OCI-LY7 (cell line): ENCODE data around the gene RNU7-1. TPM values are rescaled to one million over a fixed set of nuclear protein-coding genes. Genes with fewer than 3 reads are reported as not detected.

Experiments
- BruUV-seq: library from RNA; stranded (reverse); fragments of 400-500 nt; replicated peaks from 2 replicates; lab custom pipeline; 2021; lab: Mats Ljungman, UMichigan
- CTCF ChIA-PET: fragments of 300-600 bp; sonication (Branson Sonifier 250); formaldehyde crosslinking; loops from one replicate; lab custom pipeline; 2022; ENCODE audit warnings: antibody characterized with exemption; ENCODE audit not compliant: unreplicated experiment; lab: Charles Lee
- POLR2A ChIA-PET: fragments of 300-600 bp; sonication (Branson Sonifier 250); formaldehyde crosslinking; loops from one replicate; lab custom pipeline; 2022; ENCODE audit warnings: antibody characterized with exemption; lab: Charles Lee
- DNase-seq: peaks from one replicate; pipeline ENCODE4 v3.0.0-alpha.2; 2015; ENCODE audit warnings: low spot score
- H2AFZ ChIP-seq: fragments of 200-600 bp; sonication (generic), shearing (Covaris generic); 2 replicates; pipeline ENCODE4 v1.6.1; 2014; ENCODE audit warnings: mild to moderate bottlenecking, antibody characterized with exemption, low read length, moderate library complexity
- H3K27ac ChIP-seq: fragments of 200-600 bp; sonication (generic); 2 replicates; pipeline ENCODE4 v1.5.1; 2014; ENCODE audit warnings: mixed run types, low read depth, mild to moderate bottlenecking, moderate library complexity, low read length, inconsistent platforms; ENCODE audit not compliant: poor library complexity, severe bottlenecking
- H3K36me3 ChIP-seq: fragments of 200-600 bp; sonication (generic); 2 replicates; pipeline ENCODE4 v1.6.1; 2014; ENCODE audit warnings: mild to moderate bottlenecking, antibody characterized with exemption, low read length, moderate library complexity, mixed read lengths; ENCODE audit not compliant: insufficient read depth
- H3K4me1 ChIP-seq: fragments of 200-600 bp; sonication (generic); 2 replicates; pipeline ENCODE4 v1.5.1; 2014; ENCODE audit warnings: mild to moderate bottlenecking, low read length; ENCODE audit not compliant: insufficient read depth, poor library complexity, severe bottlenecking
- H3K4me2 ChIP-seq: fragments of 200-600 bp; sonication (generic); 2 replicates; pipeline ENCODE4 v1.6.1; 2014; ENCODE audit warnings: mild to moderate bottlenecking, low read length
- H3K4me3 ChIP-seq: fragments of 200-600 bp; sonication (generic); 2 replicates; pipeline ENCODE4 v1.5.1; 2014; ENCODE audit warnings: mild to moderate bottlenecking, low read depth, low read length; ENCODE audit not compliant: poor library complexity, severe bottlenecking
- H3K79me2 ChIP-seq: fragments of 200-600 bp; sonication (generic); 2 replicates; pipeline ENCODE4 v1.6.1; 2016; ENCODE audit warnings: low read depth, mild to moderate bottlenecking, low read length, moderate library complexity, mixed read lengths; ENCODE audit not compliant: insufficient read depth
- H3K9me2 ChIP-seq: fragments of 200-600 bp; sonication (generic); 2 replicates; pipeline ENCODE4 v1.6.1; 2016; ENCODE audit warnings: mild to moderate bottlenecking, low read length, mixed read lengths; ENCODE audit not compliant: insufficient read depth
- H3K9me3 ChIP-seq: fragments of 200-600 bp; sonication (generic); 2 replicates; pipeline ENCODE4 v1.6.1; 2014; ENCODE audit warnings: mild to moderate bottlenecking, mixed run types, low read length, mixed read lengths
- H4K20me1 ChIP-seq: fragments of 200-600 bp; sonication (generic); 2 replicates; pipeline ENCODE4 v1.6.1; 2014; ENCODE audit warnings: mild to moderate bottlenecking, antibody characterized with exemption, low read length, moderate library complexity, mixed read lengths; ENCODE audit not compliant: insufficient read depth
- EZH2phosphoT487 ChIP-seq: fragments of 200-600 bp; sonication (generic); IDR thresholded peaks from 2 replicates; pipeline ENCODE4 v1.6.1; 2018; ENCODE audit warnings: low read depth, borderline replicate concordance, mild to moderate bottlenecking, mixed run types, antibody characterized with exemption, low read length, moderate library complexity, mixed read lengths
- intact Hi-C: fragments of 100-400 bp; cut with micrococcal nuclease; formaldehyde crosslinking; loops from one replicate; pipeline ENCODE4 v1.10.0; 2022; ENCODE audit not compliant: unreplicated experiment
- total RNA-seq, 2 experiments: library from RNA; depleted of rRNA in 1 of 2; stranded (reverse); fragments of >200 nt in 1 of 2; shearing (Covaris generic) in 1 of 2; gene quantifications; 2 replicates each; pipeline ENCODE4 v1.2.3, GENCODE V29; 2014 to 2022
- TF ChIP-seq, protein P1 (sequence below): fragments of 200-600 bp; sonication (generic); conservative IDR thresholded peaks from 2 replicates; pipeline ENCODE4 v1.5.1; 2014; ENCODE audit warnings: mild to moderate bottlenecking, antibody characterized with exemption, low read length, moderate library complexity, mixed read lengths

RNU7-1 gene
- total RNA-seq, 2 experiments from 2014 or later = not detected

DNA sequence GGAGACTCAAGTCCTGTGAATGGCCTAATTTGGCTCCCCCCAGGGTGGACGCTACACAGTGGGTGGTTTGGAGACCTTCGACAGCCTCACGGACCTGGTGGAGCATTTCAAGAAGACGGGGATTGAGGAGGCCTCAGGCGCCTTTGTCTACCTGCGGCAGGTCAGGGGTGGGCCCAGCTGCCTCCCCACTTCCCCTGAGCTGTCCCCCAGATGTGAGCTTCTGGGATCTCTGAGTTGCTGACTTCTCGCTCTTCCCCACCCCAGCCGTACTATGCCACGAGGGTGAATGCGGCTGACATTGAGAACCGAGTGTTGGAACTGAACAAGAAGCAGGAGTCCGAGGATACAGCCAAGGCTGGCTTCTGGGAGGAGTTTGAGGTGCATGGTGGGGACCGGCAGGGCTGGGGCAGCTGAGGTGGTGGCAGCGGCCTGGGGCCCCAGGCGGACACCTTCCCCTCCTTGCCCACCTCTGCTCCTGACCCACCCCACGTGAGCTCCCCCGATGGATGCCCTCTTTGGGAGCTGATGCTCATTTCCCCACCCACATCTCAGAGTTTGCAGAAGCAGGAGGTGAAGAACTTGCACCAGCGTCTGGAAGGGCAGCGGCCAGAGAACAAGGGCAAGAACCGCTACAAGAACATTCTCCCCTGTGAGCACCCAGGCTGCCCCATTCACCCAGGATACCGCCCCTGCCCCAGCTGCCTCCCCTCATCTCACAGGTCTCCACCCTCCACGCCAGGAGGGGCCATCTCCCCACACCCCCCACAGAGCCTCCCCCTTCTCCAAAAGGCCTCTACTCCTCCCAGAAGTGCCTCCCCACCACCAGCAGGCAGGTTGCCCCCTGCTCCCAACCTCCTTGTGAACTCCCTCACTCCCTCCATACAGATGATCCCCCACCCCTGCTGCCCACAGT lies 11.7 kb downstream of the RNU7-1 start:
- no peak for DNase-seq

DNA sequence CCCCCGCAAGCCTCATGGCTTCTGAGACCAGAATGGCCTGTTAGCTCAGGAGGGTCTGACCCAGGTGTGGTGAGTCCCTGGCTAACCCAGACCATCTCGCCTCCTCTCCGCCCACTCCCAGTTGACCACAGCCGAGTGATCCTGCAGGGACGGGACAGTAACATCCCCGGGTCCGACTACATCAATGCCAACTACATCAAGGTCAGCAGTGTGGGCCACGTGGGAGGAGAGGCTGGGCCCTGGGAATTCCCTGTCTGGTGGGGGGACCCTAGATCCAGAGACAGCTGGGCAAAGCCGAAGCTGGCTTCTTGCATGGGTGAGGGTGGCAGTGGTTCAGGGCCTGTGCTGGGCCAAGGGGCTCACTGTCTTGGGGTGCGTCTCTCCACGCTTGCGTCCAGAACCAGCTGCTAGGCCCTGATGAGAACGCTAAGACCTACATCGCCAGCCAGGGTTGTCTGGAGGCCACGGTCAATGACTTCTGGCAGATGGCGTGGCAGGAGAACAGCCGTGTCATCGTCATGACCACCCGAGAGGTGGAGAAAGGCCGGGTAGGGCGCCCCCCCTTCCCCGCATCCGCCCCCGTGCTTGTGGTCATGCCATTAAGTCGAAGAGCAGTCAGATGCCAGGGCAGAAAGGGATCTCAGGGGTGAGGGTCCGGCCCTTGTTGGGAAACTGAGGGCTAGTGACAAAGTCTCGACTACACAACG lies 12.6 kb downstream of the RNU7-1 start:
- Histone ChIP-seq H3K4me3 (no peak overlapping the region), H3K79me2 (no peaks in the 10 kb centered on the region), H3K27ac (no peak overlapping the region), H2AFZ (no peak overlapping the region), H3K9me2 (no peaks in the 10 kb centered on the region), H3K9me3 (no peaks in the 10 kb centered on the region), H3K4me1 (peaks cover 90% of the 10 kb centered on the region), H3K36me3 (no peaks in the 10 kb centered on the region), H3K4me2 (no peak overlapping the region), H4K20me1 (no peaks in the 10 kb centered on the region)
- TF ChIP-seq, protein P1, sequence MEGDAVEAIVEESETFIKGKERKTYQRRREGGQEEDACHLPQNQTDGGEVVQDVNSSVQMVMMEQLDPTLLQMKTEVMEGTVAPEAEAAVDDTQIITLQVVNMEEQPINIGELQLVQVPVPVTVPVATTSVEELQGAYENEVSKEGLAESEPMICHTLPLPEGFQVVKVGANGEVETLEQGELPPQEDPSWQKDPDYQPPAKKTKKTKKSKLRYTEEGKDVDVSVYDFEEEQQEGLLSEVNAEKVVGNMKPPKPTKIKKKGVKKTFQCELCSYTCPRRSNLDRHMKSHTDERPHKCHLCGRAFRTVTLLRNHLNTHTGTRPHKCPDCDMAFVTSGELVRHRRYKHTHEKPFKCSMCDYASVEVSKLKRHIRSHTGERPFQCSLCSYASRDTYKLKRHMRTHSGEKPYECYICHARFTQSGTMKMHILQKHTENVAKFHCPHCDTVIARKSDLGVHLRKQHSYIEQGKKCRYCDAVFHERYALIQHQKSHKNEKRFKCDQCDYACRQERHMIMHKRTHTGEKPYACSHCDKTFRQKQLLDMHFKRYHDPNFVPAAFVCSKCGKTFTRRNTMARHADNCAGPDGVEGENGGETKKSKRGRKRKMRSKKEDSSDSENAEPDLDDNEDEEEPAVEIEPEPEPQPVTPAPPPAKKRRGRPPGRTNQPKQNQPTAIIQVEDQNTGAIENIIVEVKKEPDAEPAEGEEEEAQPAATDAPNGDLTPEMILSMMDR = no peak
- TF ChIP-seq EZH2phosphoT487 = no peak
- intact Hi-C loops = no loop called here
- POLR2A ChIA-PET = interaction anchor here (0.6 to 9.3 kb wide), 2 partner anchors 10 to 32 kb away, joined by 3 to 155 read pairs; partner anchors contain the start of genes C12orf57 and RNU7-1
- CTCF ChIA-PET = interaction anchor here (10.6 kb wide), 1 partner anchor 11 kb away, joined by 110 read pairs; the partner anchor contains the start of genes C12orf57 and RNU7-1
- BruUV-seq = no TSS peak
- DNase-seq = no peak

More for the DNA sequence above, 11.7 kb downstream of the RNU7-1 start:
- Histone ChIP-seq H3K4me1 (peaks cover 90% of the 10 kb centered on the region), H4K20me1 (no peaks in the 10 kb centered on the region), H3K4me3 (no peak overlapping the region), H3K9me2 (no peaks in the 10 kb centered on the region), H3K36me3 (no peaks in the 10 kb centered on the region), H3K4me2 (no peak overlapping the region), H3K9me3 (no peaks in the 10 kb centered on the region), H2AFZ (no peak overlapping the region), H3K27ac (no peak overlapping the region), H3K79me2 (no peaks in the 10 kb centered on the region)
- no peak for TF ChIP-seq EZH2phosphoT487
- POLR2A ChIA-PET = interaction anchor here (0.6 to 9.3 kb wide), 3 partner anchors 10 to 31 kb away, joined by 3 to 155 read pairs (median 3); partner anchors contain the start of genes C12orf57 and RNU7-1
- CTCF ChIA-PET = interaction anchor here (10.6 kb wide), 1 partner anchor 10 kb away, joined by 110 read pairs; the partner anchor contains the start of genes C12orf57 and RNU7-1
- intact Hi-C loops = no loop called here
- no TSS peak for BruUV-seq

DNA sequence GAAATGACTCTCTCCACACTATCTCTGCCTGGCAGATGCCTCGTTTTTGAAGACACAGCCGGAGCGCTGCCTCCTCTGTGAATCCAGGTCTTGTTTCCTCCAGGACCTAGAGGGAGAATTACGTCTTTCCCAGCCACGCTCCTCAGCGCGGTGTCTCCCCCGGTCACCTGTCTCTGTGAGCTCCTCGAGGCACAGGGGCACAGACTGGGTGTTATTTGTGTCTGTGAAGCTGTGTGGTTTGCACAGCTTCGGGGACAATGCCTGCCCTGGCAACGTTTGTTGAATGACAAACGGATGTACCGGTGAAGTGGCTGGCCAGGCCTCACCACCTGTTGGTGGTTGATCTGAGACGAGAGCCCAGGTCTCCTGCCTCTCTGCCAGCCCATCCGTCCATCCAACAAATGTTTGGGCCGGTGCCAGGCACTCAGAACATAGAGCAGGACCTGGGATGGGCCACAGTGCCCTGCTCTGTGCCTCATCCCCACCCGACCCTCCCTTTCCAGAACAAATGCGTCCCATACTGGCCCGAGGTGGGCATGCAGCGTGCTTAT lies 13.6 kb downstream of the RNU7-1 start:
- DNase-seq = no peak
- peaks cover 90% of the 10 kb centered on the region for H3K4me1 ChIP-seq
- ChIA-PET CTCF (interaction anchor here (10.6 kb wide), 1 partner anchor 12 kb away, joined by 110 read pairs; the partner anchor contains the start of genes C12orf57 and RNU7-1), POLR2A (interaction anchor here (1.1 to 9.3 kb wide), 2 partner anchors 12 kb away, joined by 4 to 155 read pairs; partner anchors contain the start of genes C12orf57 and RNU7-1)
- no peak for TF ChIP-seq EZH2phosphoT487
- TF ChIP-seq, protein P1 = no peak
- no peaks in the 10 kb centered on the region for H4K20me1 ChIP-seq
- 0 out of 2 replicates have a peak overlapping the region, but pooled peaks have one; percentile 75 for H3K4me2 ChIP-seq
- no peaks in the 10 kb centered on the region for H3K79me2 ChIP-seq
- no peak overlapping the region for H3K4me3 ChIP-seq
- H3K36me3 ChIP-seq = no peaks in the 10 kb centered on the region
- no peaks in the 10 kb centered on the region for H3K9me3 ChIP-seq
- BruUV-seq = no TSS peak
- no peak overlapping the region for H3K27ac ChIP-seq
- no peaks in the 10 kb centered on the region for H3K9me2 ChIP-seq
- H2AFZ ChIP-seq = no peak overlapping the region
- intact Hi-C loops = no loop called here
